Mucosa of stomach (tissue), 1 donor: ENCODE results near the gene SLC23A2.

Experiments used
- H3K27me3 ChIP-seq: one replicate; pipeline ENCODE4 v1.7.0; 2013; ENCODE audit warnings: mild to moderate bottlenecking, low read length; ENCODE audit not compliant: control insufficient read depth, insufficient read depth
- H3K36me3 ChIP-seq: one replicate; pipeline ENCODE4 v1.7.0; 2013; ENCODE audit warnings: low read length; ENCODE audit not compliant: control insufficient read depth, insufficient read depth
- H3K4me1 ChIP-seq: one replicate; pipeline ENCODE4 v1.7.0; 2013; ENCODE audit warnings: mild to moderate bottlenecking, low read length; ENCODE audit not compliant: control insufficient read depth, insufficient read depth
- H3K4me3 ChIP-seq: one replicate; pipeline ENCODE4 v1.7.0; 2013; ENCODE audit warnings: low read length
- H3K9ac ChIP-seq: one replicate; pipeline ENCODE4 v1.7.0; 2013; ENCODE audit warnings: mild to moderate bottlenecking, low read length, moderate library complexity
- H3K9me3 ChIP-seq: one replicate; pipeline ENCODE4 v1.7.0; 2013; ENCODE audit warnings: mild to moderate bottlenecking, low read length, moderate library complexity; ENCODE audit not compliant: control insufficient read depth
- donor health status: Pancreatic carcinoma.

Gene SLC23A2

GRCh38 chr20:4836473-4836872, 164.8 kb downstream of the SLC23A2 start:
- Histone ChIP-seq H3K4me3 (no peak overlapping the region), H3K9ac (no peak overlapping the region), H3K27me3 (no peaks in the 10 kb centered on the region), H3K36me3 (no peaks in the 10 kb centered on the region), H3K4me1 (no peaks in the 10 kb centered on the region), H3K9me3 (no peaks in the 10 kb centered on the region)

- Histone ChIP-seq H3K9me3 (no peaks in the 10 kb centered on the region), H3K4me3 (no peak overlapping the region), H3K36me3 (no peaks in the 10 kb centered on the region), H3K9ac (no peak overlapping the region), H3K27me3 (no peaks in the 10 kb centered on the region), H3K4me1 (no peaks in the 10 kb centered on the region)
Measured at GRCh38 chr20:4835244-4836177, 165.8 kb downstream of the SLC23A2 start.

GRCh38 chr20:4833074-4833728, 168.1 kb downstream of the SLC23A2 start:
- Histone ChIP-seq H3K4me3 (no peak overlapping the region), H3K9ac (no peak overlapping the region)

GRCh38 chr20:4832469-4832868, 168.8 kb downstream of the SLC23A2 start:
- Histone ChIP-seq H3K9ac (no peak overlapping the region), H3K36me3 (no peaks in the 10 kb centered on the region), H3K4me1 (no peaks in the 10 kb centered on the region), H3K9me3 (no peaks in the 10 kb centered on the region), H3K27me3 (no peaks in the 10 kb centered on the region), H3K4me3 (no peak overlapping the region)

More at GRCh38 chr20:4833074-4833728, 168.1 kb downstream of the SLC23A2 start:
- Histone ChIP-seq H3K36me3 (no peaks in the 10 kb centered on the region), H3K9me3 (no peaks in the 10 kb centered on the region), H3K4me1 (no peaks in the 10 kb centered on the region), H3K27me3 (no peaks in the 10 kb centered on the region)

DNA sequence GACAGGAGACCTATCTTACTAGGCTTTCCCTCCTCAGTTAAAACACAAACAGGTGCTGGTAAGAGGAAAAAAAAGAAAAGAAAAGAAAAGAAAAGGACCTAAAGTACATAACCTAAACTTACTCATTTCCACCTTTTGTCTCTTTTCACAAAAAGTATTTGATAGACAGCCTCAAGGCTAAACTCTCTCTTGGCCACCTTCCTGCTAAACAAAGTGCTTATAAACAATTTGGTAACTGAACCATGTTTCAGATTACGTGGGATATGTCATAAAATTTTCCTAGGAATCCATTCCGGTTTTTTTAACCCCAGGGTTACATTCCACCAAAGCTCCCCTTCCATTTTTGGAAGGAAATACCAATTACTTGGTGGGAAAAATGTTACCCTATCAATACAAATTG, 170.6 kb downstream of the SLC23A2 start:
- H3K4me1 ChIP-seq = no peaks in the 10 kb centered on the region
- H3K27me3 ChIP-seq = no peaks in the 10 kb centered on the region
- no peak overlapping the region for H3K4me3 ChIP-seq
- H3K36me3 ChIP-seq = no peaks in the 10 kb centered on the region
- H3K9ac ChIP-seq = no peak overlapping the region
- H3K9me3 ChIP-seq = no peaks in the 10 kb centered on the region

DNA sequence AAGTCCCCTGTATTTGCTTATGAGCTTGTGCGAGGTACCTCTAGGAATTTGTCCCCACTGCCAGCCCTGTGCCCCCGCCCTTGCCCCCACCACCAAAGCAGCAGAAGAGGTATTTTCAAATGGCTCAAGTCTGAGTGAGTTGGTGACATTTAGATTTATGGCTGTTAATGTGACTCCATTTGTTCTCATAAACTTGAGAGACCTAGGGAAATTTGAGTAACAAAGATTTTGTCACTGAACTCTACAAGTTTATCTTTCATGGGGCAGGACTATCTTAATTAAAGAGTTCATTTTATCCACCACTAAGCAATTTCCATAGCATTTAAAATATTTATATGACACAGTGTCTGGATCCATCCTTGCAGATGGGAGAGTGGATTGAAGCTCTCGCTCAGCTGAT, 171.1 kb downstream of the SLC23A2 start:
- no peaks in the 10 kb centered on the region for H3K36me3 ChIP-seq
- no peak overlapping the region for H3K4me3 ChIP-seq
- H3K27me3 ChIP-seq = no peaks in the 10 kb centered on the region
- H3K9me3 ChIP-seq = no peaks in the 10 kb centered on the region
- H3K4me1 ChIP-seq = no peaks in the 10 kb centered on the region
- no peak overlapping the region for H3K9ac ChIP-seq

DNA sequence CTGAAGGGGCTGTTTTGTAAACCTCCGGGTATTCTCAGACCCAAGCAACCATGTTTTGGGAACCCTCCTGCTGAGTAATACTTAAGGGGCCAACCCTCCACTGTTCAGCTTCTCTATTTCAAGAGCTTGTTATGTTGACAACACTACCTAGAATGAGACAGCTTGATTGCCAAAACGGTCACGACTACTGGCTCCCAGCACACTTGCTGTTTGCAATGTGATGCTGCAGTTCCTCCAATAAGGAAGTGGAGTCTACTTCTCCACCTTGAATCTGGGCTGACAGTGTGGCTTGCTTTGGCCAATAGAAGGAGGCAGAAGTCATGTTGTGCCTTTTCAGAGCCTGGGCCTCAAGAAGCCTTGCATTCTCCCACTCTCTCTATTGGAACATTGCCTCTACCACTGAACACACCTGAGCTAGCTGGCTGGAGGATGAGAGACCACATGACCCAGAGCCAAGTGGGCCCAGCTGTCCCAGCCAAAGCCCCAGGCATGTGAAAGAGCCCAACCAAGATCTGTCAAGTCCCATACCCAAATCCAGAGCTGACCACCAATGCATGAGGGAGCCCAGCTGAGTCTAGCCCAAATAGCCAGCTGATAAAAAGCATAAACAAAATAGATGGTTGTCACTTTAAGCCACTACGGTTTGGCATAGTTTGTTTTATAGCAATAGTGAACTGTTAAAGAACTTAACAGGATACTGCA, 171.6 kb downstream of the SLC23A2 start:
- Histone ChIP-seq H3K9me3 (no peaks in the 10 kb centered on the region), H3K9ac (no peak overlapping the region), H3K27me3 (no peaks in the 10 kb centered on the region), H3K4me3 (no peak overlapping the region), H3K36me3 (no peaks in the 10 kb centered on the region), H3K4me1 (no peaks in the 10 kb centered on the region)

DNA sequence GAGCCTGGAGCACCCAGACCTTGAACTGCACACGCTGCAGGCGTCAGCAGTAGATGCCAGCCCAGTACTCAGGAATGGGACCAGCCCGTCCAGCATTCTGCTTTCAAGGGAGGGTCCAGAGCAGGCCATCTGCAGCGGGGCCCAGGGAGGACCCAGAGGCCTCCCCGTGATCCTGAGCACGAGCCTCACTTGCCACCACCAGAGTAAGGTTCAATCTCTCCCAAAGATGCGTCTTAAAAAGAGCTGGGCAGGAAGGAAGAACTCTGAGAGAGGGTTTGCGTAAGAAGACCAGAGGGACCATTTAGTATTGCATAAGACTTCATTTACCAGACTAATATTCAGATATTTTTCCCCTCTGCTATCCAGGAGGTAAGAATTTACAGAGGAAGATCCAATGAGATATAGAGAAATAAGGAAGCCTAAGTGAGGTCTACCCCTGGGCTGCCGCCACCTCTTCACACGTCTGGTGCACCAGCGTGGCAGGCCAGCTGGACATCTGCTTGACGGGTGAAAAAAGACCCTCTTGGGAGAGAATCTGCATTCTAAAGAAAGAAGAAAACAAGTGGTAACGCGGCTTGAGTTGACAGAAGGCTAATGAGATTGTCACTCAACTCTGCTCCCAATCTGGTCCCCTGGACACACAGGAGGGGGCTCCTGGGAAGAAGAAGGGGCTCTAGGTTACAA, 172.3 kb downstream of the SLC23A2 start:
- H3K9ac ChIP-seq = no peak overlapping the region
- no peaks in the 10 kb centered on the region for H3K4me1 ChIP-seq
- peaks cover under 1% of the 10 kb centered on the region for H3K27me3 ChIP-seq
- H3K36me3 ChIP-seq = no peaks in the 10 kb centered on the region
- H3K4me3 ChIP-seq = no peak overlapping the region
- no peaks in the 10 kb centered on the region for H3K9me3 ChIP-seq

GRCh38 chr20:4821590-4821989, 179.7 kb downstream of the SLC23A2 start:
- H3K9me3 ChIP-seq = no peaks in the 10 kb centered on the region
- no peaks in the 10 kb centered on the region for H3K36me3 ChIP-seq
- no peak overlapping the region for H3K4me3 ChIP-seq
- peaks cover 17% of the 10 kb centered on the region for H3K4me1 ChIP-seq
- H3K9ac ChIP-seq = no peak overlapping the region
- peaks cover 29% of the 10 kb centered on the region for H3K27me3 ChIP-seq

- H3K9ac ChIP-seq = no peak overlapping the region
- H3K27me3 ChIP-seq = peaks cover 29% of the 10 kb centered on the region
- H3K36me3 ChIP-seq = no peaks in the 10 kb centered on the region
- H3K4me1 ChIP-seq = peaks cover 17% of the 10 kb centered on the region
- no peak overlapping the region for H3K4me3 ChIP-seq
- H3K9me3 ChIP-seq = no peaks in the 10 kb centered on the region
Measured at GRCh38 chr20:4820806-4821518, 180.3 kb downstream of the SLC23A2 start.

GRCh38 chr20:4819901-4820300, 181.4 kb downstream of the SLC23A2 start:
- no peaks in the 10 kb centered on the region for H3K36me3 ChIP-seq

More at GRCh38 chr20:4819901-4820300, 181.4 kb downstream of the SLC23A2 start:
- Histone ChIP-seq H3K9me3 (no peaks in the 10 kb centered on the region), H3K9ac (no peak overlapping the region), H3K4me1 (peaks cover 17% of the 10 kb centered on the region), H3K4me3 (no peak overlapping the region), H3K27me3 (peaks cover 29% of the 10 kb centered on the region)
